Activated CD8-positive, alpha-beta memory T cell treated with anti-CD3 and anti-CD28 coated beads for 36 hours (primary cell): Measurements from ENCODE around the gene PROC. TPM values are rescaled to one million over a fixed set of nuclear protein-coding genes. Genes with fewer than 3 reads are reported as not detected.

Experiments
- CTCF ChIA-PET: fragments of 350-600 bp; sonication (Branson Sonifier 250); formaldehyde crosslinking; loops from one replicate; lab custom pipeline; 2021; ENCODE audit warnings: antibody characterized with exemption; lab: Charles Lee
- POLR2A ChIA-PET: fragments of 350-600 bp; sonication (Branson Sonifier 250); formaldehyde crosslinking; loops from one replicate; lab custom pipeline; 2021; ENCODE audit warnings: antibody characterized with exemption; lab: Charles Lee
- total RNA-seq, 2 experiments: library from RNA; stranded (reverse); gene quantifications; one replicate each; pipeline ENCODE4 v1.2.3, GENCODE V29; 2021

PROC gene
- total RNA-seq: under 1 TPM in 1 of 2 experiments, not detected in 1; 0.36 TPM

DNA sequence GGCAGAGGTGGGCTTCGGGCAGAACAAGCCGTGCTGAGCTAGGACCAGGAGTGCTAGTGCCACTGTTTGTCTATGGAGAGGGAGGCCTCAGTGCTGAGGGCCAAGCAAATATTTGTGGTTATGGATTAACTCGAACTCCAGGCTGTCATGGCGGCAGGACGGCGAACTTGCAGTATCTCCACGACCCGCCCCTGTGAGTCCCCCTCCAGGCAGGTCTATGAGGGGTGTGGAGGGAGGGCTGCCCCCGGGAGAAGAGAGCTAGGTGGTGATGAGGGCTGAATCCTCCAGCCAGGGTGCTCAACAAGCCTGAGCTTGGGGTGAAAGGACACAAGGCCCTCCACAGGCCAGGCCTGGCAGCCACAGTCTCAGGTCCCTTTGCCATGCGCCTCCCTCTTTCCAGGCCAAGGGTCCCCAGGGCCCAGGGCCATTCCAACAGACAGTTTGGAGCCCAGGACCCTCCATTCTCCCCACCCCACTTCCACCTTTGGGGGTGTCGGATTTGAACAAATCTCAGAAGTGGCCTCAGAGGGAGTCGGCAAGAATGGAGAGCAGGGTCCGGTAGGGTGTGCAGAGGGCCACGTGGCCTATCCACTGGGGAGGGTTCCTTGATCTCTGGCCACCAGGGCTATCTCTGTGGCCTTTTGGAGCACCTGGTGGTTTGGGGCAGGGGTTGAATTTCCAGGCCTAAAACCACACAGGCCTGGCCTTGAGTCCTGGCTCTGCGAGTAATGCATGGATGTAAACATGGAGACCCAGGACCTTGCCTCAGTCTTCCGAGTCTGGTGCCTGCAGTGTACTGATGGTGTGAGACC is at the start of gene PROC:
Gene PROC, plus strand, starts transcription at position 128 of the 812 bp plus-strand sequence. CDS start 1,516 bp downstream, outside the sequence.
- ChIA-PET CTCF (no interaction called here), POLR2A (interaction anchor here (0.5 kb wide), 1 partner anchor 208 kb away, joined by 3 read pairs; no protein-coding TSS in a partner anchor)

DNA sequence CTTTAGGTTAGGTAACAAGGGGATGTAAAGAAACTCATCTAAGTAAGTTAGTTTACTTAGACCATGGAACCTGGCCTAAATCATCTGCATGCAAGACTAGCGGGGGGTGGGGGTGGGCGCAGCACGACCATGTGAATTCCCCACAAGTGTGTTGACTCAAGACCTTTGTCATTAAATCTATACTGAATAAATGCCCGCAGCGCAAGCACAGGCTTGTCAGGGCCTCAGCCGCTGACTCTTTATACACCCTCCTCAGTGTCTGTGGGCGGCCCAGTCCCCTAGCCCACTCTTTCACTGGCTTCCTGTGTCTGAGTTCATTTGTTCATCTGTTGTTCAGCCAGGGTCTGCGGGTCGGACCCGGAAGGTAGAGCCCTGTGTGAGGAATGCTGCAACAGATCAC is 48.2 kb upstream of the PROC start:
- ChIA-PET CTCF (no interaction called here), POLR2A (no interaction called here)

DNA sequence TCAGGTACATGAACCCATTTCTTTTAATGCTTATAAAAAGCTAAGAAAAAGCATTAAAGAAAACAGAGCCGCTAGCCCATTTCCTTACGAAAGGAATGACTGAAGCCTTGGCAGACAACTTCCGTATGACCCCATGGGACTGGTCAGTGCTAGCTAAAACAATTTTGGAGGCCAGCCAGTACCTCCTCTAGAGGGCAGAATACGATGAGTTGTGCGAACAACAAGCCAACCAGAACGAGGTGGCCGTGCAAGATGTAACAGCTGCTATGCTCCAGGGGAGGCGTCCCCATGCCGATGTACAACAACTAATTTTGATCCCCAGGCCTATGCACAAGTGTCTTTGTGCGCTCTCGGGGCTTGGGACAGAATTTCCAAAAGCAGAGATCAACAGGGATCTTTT is 47.2 kb upstream of the PROC start:
- ChIA-PET CTCF (no interaction called here), POLR2A (no interaction called here)

DNA sequence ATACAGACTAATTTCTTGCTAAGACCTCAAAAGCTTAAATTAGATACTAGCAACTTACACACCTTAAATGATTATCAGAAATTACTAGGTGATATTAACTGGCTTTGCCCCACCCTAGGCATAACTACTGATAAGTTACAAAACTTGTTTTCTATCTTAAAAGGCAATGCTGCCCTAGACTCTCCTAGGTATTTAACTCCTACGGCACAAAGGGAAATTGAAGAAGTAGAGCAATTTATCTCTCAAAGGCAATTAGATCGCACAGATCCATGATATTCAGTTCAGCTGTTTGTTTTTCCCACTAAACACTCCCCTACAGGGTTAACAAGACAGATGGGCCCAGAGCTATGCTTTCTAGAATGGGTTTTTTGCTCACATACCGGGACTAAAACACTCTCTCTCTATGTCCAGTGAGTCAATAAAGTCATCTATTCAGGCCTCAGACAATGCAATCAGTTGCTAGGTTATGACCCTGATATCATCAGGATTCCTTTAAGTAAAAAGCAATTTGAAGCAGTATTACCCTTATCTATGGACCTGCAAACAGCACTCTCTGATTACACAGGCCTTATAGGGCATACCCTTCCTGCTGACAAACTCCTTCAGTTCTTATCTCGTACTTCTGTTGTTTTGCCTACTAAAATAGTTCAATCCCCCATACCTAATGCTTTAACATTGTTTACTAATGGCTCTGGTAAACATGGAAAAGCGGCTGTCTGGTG is 44.7 kb upstream of the PROC start:
- ChIA-PET CTCF (interaction anchor here (0.7 to 1.4 kb wide), 2 partner anchors 92 to 106 kb away, joined by 3 read pairs; no protein-coding TSS in a partner anchor), POLR2A (no interaction called here)

DNA sequence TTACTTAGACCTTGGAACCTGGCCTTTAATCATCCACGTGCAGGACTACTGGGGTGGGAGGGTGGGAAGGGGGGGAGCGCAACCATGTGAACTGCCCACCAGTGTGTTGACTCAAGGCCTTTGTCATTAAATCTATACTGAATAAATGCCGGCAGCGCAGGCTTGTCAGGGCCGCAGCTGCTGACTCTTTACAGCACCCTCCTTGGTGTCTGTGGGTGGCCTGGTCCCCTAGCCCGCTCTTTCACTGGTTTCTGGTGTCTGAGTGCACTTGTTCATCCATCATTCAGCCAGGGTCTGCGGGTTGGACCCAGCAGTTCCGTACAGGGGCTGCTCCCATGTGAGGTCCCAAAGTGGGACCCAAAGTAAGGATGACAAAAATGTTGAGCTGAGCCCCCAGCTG is 42.0 kb upstream of the PROC start:
- POLR2A ChIA-PET: no interaction called here
- CTCF ChIA-PET: no interaction called here

DNA sequence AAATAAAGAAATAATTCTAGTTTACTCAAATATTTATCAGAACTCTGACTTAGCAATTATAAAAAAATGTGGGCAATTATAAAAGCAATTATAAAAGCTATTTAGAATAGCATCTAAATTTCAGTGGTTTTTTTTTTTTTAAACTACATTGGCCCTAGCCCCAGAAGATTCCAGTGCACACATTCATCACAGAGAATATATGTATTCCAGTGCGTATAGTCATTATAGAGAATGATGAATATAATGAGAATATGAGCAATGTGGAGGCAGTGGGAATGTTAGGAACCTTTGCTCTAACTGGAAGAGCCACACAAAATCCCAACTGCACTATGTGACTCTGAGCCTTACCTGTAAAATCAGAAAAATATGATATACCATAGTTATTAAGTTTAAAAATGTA is 41.0 kb upstream of the PROC start:
- CTCF ChIA-PET: interaction anchor here (1.7 kb wide), 1 partner anchor 13 kb away, joined by 5 read pairs; no protein-coding TSS in a partner anchor
- POLR2A ChIA-PET: no interaction called here

DNA sequence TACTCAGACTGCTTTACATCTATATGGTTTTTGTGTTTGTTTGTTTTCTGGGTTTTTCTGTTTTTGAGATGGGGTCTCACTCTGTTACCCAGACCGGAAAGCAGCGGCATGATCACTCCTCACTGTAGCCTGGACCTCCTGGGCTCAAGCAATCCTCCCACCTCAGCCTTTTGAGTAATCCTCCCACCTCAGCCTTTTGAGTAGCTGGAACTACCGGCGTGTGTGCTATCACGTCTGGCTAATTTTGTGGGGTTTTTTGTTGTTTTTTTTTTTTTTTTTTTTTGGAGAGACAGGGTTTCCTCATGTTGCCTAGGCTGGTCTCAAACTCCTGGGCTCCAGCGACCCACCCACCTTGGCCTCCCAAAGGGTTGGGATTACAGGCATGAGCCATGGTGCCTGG is 39.5 kb upstream of the PROC start:
- ChIA-PET CTCF (interaction anchor here (0.6 to 1.7 kb wide), 3 partner anchors 10 to 353 kb away, joined by 3 to 8 read pairs (median 5); no protein-coding TSS in a partner anchor), POLR2A (no interaction called here)

DNA sequence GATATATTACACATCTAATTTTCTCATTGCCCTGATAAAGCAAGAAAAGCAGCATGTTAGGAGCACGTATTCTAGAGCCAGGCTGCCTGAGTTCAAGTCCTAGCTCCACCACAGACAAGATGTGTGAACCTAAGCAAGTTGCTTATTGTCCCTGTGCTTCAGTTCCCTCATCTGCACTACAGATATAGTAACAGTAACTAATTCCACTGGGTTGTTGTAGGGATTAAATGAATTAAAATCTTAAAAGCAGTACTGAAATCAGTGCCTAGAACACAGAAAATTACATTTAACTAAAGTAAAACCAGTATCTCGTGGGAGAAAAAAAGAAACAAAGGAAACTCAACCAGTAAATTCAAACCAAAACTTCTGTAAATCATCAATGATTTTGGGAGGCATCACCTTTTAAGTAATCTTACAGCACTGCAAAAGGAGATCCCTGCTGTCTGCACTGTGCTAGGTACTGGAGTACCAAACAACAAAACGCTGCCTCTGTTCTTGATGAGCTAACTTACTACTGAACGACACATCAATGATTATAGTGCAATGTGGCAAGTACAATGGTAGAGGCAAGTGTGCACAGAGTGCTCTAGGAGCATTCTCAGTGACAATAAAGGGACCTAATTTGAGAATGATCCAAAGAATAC is 38.4 kb upstream of the PROC start:
- ChIA-PET POLR2A (no interaction called here), CTCF (no interaction called here)

DNA sequence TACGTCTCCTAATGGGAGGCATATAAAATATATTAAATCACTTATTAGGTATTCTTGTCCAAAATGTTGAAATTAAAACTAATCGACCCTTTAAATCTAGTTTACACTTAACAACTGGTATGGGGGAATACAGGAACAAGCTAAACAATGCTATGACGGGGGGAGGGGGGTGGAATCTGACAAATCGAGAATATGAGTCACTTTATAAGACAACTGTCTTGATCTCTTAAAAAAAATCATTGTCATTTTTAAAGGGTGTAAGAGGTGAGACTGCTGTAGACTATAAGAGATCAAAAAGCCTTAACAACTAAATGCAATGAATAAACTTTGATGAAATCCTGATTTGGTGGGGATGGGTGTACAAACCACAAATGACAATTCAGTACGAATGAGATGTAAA is 36.5 kb upstream of the PROC start:
- ChIA-PET CTCF (interaction anchor here (0.6 kb wide), 1 partner anchor 74 kb away, joined by 5 read pairs; no protein-coding TSS in a partner anchor), POLR2A (interaction anchor here (0.6 kb wide), 3 partner anchors 35 to 712 kb away, joined by 3 to 5 read pairs (median 3); no protein-coding TSS in a partner anchor)

DNA sequence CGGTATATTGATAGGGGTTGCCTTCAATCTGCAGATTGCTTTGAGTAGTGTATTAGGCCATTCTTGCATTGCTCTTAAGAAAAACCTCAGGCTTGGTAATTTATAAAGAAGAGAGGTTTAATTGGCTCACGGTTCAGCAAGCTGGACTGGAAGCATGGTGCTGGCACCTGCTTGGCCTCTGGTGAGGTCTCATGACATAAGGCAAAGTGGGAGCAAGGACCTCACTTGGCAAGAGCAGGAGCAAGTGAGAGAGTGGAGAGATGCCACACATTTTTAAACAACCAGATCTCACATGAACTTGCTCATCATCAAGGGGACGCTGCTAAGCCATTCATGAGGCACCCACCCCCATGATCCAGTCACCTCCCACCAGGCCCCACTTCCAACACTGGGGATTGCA is 35.4 kb upstream of the PROC start:
- ChIA-PET CTCF (no interaction called here), POLR2A (no interaction called here)

DNA sequence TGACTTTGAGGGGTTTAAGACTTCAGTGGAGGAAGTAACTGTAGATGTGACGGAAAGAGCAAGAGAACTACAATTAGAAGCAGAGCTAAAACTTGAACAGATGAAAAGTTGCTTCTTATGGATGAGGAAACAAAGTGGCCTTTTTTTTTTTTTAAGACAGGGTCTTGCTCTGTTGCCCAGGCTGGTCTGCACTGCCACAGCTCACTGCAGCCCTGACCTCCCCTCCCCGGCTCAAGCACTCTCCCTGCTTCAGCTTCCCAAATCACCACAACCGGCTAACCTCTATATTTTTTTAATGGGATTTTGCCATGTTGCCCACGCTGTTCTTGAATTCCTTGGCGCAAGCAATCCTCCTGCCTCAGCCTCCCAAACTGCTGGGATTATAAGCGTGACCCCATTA is 33.7 kb upstream of the PROC start:
- ChIA-PET POLR2A (no interaction called here), CTCF (interaction anchor here (0.8 to 1.1 kb wide), 2 partner anchors 14 to 16 kb away, joined by 3 read pairs; no protein-coding TSS in a partner anchor)

DNA sequence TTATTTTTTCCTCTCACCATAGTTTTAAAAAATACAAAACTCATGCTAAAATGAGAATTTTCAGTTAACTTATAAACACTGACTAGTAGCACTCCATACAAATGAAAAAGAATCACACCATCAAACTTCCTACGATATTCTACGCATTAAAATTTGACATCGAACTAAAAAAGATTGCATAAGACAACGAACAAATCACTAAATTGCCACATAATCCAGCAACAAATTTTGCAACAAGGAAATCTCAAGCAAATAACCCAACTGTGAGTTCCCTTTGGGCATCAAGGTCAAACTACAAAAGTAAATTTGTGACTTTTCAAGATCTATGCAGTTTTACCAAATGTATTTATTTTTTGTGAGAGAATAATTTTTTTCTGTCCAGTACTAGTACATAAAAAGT is 32.0 kb upstream of the PROC start:
- CTCF ChIA-PET: interaction anchor here (1.2 kb wide), 1 partner anchor 20 kb away, joined by 4 read pairs; no protein-coding TSS in a partner anchor
- POLR2A ChIA-PET: no interaction called here

DNA sequence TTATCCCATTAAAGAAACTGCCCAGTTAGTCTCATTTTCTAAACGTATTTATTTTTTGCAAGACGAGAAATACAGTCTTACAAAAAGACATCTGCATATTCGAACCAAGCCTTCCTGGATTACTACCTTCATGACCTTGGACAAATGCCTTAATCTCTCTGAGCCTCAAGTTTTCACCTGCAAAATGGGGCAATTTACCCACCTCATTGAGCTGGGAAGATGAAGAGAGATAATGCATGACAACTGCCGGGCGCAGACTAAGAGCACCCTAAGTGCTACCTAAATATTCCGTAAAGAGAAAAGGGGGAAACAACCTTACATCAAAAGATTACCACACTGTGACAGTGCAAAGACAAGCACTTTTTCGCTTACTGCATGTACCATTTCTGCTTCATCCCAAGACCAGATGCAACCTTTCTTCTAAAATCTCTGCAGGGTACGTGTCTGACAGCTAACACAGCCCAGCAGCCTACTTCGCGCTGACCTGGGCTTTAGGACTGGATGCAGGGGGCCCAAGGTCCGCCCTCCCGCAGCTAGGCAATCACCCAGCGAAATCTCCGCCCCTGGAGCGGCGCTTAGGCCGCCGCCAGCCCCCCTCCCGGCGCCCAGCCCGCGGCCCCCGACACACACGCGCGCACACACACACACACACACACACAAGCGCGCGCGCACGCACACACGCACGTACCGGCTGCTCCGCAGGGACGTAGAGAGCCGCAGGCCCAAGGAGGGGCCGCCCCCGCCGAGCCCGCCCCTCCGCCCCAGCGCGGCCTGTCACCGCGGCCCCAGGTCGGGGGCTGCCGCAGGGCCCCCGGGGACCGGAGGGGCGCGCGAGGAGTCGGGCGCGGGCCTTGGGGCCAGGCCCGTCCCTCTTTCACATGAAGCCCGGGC is 31.2 kb upstream of the PROC start:
- CTCF ChIA-PET: interaction anchor here (1.2 kb wide), 1 partner anchor 21 kb away, joined by 4 read pairs; no protein-coding TSS in a partner anchor
- POLR2A ChIA-PET: interaction anchor here (0.6 kb wide), 2 partner anchors 121 to 307 kb away, joined by 3 to 5 read pairs; no protein-coding TSS in a partner anchor

DNA sequence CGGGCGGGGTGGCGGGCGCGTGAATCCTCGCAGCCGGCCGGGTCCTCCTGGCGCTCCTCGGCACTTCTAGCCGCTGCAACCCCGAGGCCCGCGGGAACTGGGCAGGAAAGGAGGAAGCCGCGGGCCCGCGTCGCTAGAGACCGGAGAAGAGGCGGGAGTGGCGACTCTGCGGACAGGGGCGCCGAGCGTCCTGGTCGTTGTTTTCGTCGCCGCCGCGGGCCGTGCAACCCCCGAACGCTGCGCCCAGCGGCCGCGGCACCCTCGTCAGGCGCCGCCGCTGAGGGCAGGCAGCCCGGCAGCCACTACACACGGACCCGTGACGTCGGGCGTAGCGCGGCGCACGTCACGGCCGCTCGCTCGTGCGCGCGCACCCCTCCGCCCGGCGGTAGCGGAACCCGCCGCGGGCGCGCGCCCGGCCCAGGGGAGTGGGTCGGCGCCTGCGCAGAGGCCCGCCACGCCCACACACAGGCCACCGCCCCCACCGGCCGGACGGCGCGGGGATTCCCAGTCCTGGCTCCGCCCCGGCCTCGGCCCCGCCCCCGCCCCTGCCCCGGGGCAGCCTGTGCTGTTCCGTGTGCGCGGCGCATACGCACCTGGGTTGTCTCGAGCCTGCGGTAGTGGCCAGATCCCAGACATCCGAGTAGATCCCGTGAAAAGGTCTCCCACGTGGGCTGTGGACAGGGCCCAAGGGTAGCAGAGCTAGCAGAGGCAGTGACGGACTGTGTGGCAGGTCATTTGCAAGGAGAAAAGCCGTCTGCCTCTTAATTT is 30.4 kb upstream of the PROC start, which contains the start of gene MAP3K2:
Gene MAP3K2, minus strand, starts transcription at position 321 of the 768 bp plus-strand sequence. CDS start 44,846 bp downstream, outside the sequence.
- CTCF ChIA-PET: interaction anchor here (1.1 to 2.3 kb wide), 4 partner anchors 9 to 23 kb away, joined by 4 to 12 read pairs (median 6); no protein-coding TSS in a partner anchor
- POLR2A ChIA-PET: interaction anchor here (0.9 to 1.5 kb wide), 3 partner anchors 23 to 77 kb away, joined by 3 to 6 read pairs (median 4); no protein-coding TSS in a partner anchor

DNA sequence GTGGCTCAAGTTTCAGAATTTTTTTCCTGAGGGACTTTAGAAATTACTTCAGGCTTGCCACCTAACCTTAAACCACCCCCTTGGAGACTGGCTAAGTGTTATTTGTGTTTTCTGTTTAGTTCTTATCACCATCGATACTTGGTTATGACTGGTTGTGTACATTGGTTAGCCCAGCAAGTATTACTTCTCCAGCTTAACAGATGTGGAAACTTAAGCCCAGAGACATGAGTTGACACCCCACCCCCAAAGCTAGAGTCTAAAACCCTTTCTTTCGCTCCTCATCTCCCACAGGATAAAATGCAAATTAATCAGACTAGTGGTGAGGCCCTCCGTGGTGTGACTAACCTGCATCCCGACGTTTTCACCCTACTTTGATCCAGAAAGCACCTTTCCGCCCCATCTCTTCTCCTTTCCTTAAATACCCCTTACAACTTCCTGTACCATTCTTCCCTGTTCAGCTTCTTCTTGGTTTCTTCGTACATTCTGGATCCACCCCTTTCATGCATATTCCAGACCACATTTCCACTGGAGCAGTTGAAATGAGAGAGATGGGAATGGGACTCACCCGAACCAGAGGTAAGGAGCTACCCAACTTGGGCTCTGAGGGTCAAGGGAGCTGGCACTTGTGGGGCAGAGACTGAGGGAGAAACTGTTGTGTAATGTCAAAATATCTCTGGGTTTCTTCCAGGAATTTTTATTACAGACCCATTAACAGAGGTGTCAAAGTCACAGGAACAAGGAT is 29.6 kb upstream of the PROC start:
- ChIA-PET POLR2A (interaction anchor here (0.9 to 1.5 kb wide), 3 partner anchors 22 to 76 kb away, joined by 3 to 6 read pairs (median 4); no protein-coding TSS in a partner anchor), CTCF (interaction anchor here (1.1 to 2.3 kb wide), 3 partner anchors 10 to 22 kb away, joined by 4 to 12 read pairs (median 8); no protein-coding TSS in a partner anchor)

DNA sequence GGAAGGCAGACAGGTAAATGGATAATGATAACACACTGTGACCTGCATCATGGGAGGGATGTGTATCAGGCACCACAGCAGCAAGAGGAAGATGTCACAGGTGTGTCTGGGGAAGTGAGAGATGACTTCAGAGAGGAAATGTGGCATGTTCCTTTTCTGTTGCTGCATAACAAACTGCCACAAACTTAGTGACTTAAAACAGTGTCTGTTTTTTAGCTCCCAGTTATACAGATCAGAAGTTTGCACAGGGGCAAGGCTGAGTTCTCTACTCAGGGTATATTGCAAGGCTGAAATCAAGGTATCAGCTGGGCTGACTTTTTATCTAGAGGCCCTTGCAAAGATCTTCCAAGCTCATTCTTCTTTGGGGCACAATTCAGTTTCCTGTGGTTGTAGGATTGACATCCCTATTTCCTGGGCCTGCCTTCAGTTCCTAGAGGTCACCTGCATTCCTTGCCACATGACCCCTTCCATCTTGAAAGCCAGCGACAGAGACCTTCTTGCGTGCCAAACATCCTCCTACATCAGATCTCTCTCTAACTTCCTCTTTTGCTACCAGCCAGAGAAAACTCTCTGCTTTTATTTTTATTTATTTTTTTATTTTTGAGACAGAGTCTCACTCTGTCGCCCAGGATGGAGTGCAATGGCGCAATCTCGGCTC is 28.3 kb upstream of the PROC start:
- POLR2A ChIA-PET: no interaction called here

More for the DNA sequence above, 28.3 kb upstream of the PROC start:
- CTCF ChIA-PET: interaction anchor here (2.3 kb wide), 1 partner anchor 21 kb away, joined by 12 read pairs; no protein-coding TSS in a partner anchor
